A549 treated with RU486 at 1 μM for 4 hours (cell line): ENCODE results near the gene B3GALT5. TPM values are rescaled to one million over a fixed set of nuclear protein-coding genes. Genes with fewer than 3 reads are reported as not detected.

Experiments
- total RNA-seq: library from RNA; stranded (reverse); fragments of 200-300 nt; extraction: Qiagen RNA extraction; gene quantifications from 5 replicates; pipeline ENCODE4 v1.2.3, GENCODE V29; 2022; ENCODE audit warnings: low read depth

Gene B3GALT5, protein sequence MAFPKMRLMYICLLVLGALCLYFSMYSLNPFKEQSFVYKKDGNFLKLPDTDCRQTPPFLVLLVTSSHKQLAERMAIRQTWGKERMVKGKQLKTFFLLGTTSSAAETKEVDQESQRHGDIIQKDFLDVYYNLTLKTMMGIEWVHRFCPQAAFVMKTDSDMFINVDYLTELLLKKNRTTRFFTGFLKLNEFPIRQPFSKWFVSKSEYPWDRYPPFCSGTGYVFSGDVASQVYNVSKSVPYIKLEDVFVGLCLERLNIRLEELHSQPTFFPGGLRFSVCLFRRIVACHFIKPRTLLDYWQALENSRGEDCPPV
- 0.15 to 0.29 TPM (median 0.23 TPM) in 5 replicates for total RNA-seq

DNA sequence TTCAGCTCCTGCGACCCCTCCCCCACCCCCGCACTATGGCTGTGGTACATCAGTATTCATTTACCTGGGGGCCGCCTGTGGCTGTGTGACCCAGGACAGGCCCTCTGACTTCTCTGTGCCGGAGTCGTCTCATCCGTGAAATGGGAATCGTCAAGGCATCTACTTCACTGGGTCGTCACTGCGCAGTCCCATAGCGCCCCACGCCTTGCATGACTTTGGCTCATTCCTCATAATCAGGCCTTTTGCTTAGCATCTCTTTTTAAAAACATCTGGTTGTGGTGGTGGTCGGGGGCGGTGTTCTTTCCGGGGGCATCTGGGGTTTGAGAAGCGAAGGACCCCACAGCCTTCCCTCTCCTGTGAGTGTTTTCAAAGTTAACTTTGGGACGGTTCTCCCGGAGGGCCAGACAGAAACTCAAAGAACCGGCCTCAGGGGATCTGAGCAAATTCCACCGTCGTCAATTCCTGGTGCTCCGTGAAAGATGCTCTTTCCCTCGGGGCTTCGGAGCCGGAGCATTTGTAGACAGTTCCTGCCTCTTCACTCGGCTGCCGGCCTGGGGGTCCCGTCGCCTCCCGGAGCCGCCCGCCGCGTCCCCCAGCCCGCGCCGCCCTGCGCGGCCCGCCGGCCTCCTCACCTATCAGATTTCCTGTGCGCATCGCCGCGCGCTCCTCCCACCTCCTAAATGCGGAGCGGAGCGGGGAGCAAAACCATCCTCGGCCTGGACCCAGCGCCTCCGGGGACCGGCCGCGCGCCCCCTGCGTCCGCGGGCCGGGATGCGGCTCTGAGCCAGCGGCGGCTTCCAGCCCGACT, at the start of gene B3GALT5:
TSS of gene B3GALT5 (plus strand) at position 708 of the 808 bp plus-strand sequence. CDS start 47,620 bp downstream, outside the sequence.

Other genes with a start within 250 kb of the B3GALT5 start
- 0.97 to 2.4 TPM (median 1.8 TPM) in 5 replicates for gene LCA5L, start 167.2 kb upstream of the B3GALT5 start, total RNA-seq
- 0.65 to 1.5 TPM (median 0.84 TPM) in 5 replicates for gene SH3BGR, start 161.0 kb upstream of the B3GALT5 start, total RNA-seq
- gene IGSF5, start 132.2 kb downstream of the B3GALT5 start, total RNA-seq, result not detected in 5 replicates